Pancreas (tissue), 10 donors: ENCODE measurements around the gene FIBCD1. TPM values are rescaled to one million over a fixed set of nuclear protein-coding genes. Genes with fewer than 3 reads are reported as not detected.

Experiments
- ATAC-seq, 4 donors: fragments of 200-7000 bp; cut with Tn5 transposase; one replicate each; pipeline versions ENCODE4 v1.8.0 to v1.9.1; 2020; ENCODE audit warnings: mild to moderate bottlenecking in 4 of 4, moderate library complexity in 4 of 4
- DNase-seq, 6 donors: peaks; one replicate each; pipeline ENCODE4 v3.0.0-alpha.2; 2020
- FAIRE-seq: peaks from 2 replicates; lab custom pipeline; 2012; peaks lifted over from hg19 to GRCh38; lab: Jason Lieb, UNC
- H3K27ac ChIP-seq, 4 donors: fragments of 200-600 bp; sonication (generic); 1 replicate in 3 of 4; 2 replicates in 1 of 4; pipeline versions ENCODE4 v1.5.0 to v1.8.0; 2020
- H3K27me3 ChIP-seq, 4 donors: fragments of 200-600 bp; one replicate each; pipeline ENCODE4 v1.8.0; 2021
- H3K36me3 ChIP-seq, 3 donors: fragments of 200-600 bp; sonication (generic) in 1 of 3; one replicate each; pipeline versions ENCODE4 v1.5.0 to v1.8.0; 2020 to 2021
- H3K4me1 ChIP-seq, 3 donors: fragments of 200-600 bp; one replicate each; pipeline ENCODE4 v1.8.0; 2021
- H3K4me3 ChIP-seq, 4 donors: fragments of 200-600 bp; sonication (generic) in 2 of 4; one replicate each; pipeline versions ENCODE4 v1.5.0 to v1.8.0; 2020 to 2021
- H3K9me3 ChIP-seq, 4 donors: fragments of 200-600 bp; one replicate each; pipeline ENCODE4 v1.8.0; 2021
- WGBS, 2 donors: extraction: QIAGEN DNeasy Blood & Tissue Kit; methylation state at CpG; one replicate each; pipeline ENCODE4 v1.1.7; 2013; 5-methylcytosine and 5-hydroxymethylcytosine counted together
- intact Hi-C, 3 donors: fragments of 100-400 bp; cut with DNase I; formaldehyde crosslinking; loops; one replicate each; pipeline versions ENCODE4 v1.11.1 to v1.14.2; 2022
- polyA plus RNA-seq, 2 donors: library from polyadenylated mRNA; stranded (reverse); fragments of 200-250 nt; gene quantifications; one replicate each; pipeline ENCODE4 v1.2.3, GENCODE V29; 2013
- total RNA-seq, 6 donors: library from RNA; stranded (reverse); fragmentation: NEBNext Ultra II Directional in 4 of 6; extraction: Animal tissue kit (Norgen Biotek cat#: 25700) in 4 of 6; gene quantifications; one replicate each; pipeline versions ENCODE4 v1.2.1 to v1.2.4, GENCODE V29; 2021 to 2023
- TF ChIP-seq, protein P1 (sequence below), 4 donors: fragments of 200-600 bp; sonication (generic) in 3 of 4; IDR thresholded peaks; one replicate each; pipeline versions ENCODE4 v1.5.0 to v1.8.0; 2021; ENCODE audit warnings: antibody characterized with exemption in 4 of 4
- donor health status: healthy with polysubstance abuse.
- donor health status: DM: no; HTN: no; CAD: no; lungs with moderate emphysema.
- donor health status: DM: no; HTN: no; CAD: no.
- donor health status: control.
- donor health status: control.
- donor health status: Bipolar disorder and iron deficiency.
- donor health status: DM: yes; HTN: yes; CAD: no.
- donor health status: DM: no; HTN: no; CAD: no.
- donor health status: DM: no; HTN: no; CAD: no.
- donor health status: DM: yes; HTN: yes; CAD: no.

Gene FIBCD1
- total and polyA plus RNA-seq, 8 donors: 0.47 TPM; not detected in 7

DNA sequence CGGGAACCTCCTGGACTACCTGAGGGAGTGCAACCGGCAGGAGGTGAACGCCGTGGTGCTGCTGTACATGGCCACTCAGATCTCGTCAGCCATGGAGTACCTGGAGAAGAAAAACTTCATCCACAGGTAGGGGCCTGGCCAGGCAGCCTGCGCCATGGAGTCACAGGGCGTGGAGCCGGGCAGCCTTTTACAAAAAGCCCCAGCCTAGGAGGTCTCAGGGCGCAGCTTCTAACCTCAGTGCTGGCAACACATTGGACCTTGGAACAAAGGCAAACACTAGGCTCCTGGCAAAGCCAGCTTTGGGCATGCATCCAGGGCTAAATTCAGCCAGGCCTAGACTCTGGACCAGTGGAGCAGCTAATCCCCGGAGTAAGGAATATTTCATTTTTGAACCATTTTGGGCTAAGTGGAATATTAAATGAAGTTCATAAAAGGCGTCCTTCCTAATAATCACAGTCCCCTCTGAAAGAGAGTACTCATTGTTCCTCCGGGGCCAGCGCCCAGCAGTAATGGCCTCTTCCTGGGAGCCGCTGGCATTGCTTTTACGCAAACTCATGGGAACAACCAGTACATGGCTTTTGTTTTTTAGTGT lies 66.0 kb downstream of the FIBCD1 start:
- FAIRE-seq (no peak), ATAC-seq (peak; percentile 92 to 97 (median 94)), DNase-seq (peak; percentile 78 to 91 (median 83))
- H3K27ac ChIP-seq: peak overlapping the region in 1 of 4 donors; percentile 35
- H3K4me3 ChIP-seq: no peak overlapping the region
- peaks cover 0 to 25% (median 11%) of the 10 kb centered on the region in 3 donors for H3K36me3 ChIP-seq
- peaks cover 8 to 16% (median 11%) of the 10 kb centered on the region in 3 donors for H3K4me1 ChIP-seq
- intact Hi-C loops: no loop called here
- TF ChIP-seq, protein P1, sequence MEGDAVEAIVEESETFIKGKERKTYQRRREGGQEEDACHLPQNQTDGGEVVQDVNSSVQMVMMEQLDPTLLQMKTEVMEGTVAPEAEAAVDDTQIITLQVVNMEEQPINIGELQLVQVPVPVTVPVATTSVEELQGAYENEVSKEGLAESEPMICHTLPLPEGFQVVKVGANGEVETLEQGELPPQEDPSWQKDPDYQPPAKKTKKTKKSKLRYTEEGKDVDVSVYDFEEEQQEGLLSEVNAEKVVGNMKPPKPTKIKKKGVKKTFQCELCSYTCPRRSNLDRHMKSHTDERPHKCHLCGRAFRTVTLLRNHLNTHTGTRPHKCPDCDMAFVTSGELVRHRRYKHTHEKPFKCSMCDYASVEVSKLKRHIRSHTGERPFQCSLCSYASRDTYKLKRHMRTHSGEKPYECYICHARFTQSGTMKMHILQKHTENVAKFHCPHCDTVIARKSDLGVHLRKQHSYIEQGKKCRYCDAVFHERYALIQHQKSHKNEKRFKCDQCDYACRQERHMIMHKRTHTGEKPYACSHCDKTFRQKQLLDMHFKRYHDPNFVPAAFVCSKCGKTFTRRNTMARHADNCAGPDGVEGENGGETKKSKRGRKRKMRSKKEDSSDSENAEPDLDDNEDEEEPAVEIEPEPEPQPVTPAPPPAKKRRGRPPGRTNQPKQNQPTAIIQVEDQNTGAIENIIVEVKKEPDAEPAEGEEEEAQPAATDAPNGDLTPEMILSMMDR (IDR thresholded peaks at IDR 0.05): no peak
- H3K27me3 ChIP-seq: no peaks in the 10 kb centered on the region
- WGBS, 2 donors: 50 to 53% methylated on average over 15 of the region's 15 CpGs
- no peaks in the 10 kb centered on the region for H3K9me3 ChIP-seq

DNA sequence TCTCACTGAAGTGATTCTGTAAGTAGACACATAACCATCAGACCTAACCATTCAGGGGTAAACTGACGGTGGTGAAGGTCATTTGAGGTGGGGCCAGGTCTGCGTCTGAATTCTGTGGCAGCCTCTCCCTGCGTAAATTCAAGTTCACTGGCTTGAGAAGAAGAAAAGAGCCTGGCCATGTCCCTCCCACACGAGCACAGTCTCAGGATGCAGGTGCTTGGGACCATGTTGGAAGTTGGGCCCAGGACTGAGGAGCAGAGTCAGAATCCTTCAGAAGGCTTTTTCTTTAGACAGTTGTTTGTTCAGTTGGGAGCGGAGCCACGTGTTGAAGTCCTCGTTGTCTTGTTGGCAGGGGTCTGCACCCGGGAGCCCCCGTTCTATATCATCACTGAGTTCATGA lies 66.5 kb downstream of the FIBCD1 start:
- TF ChIP-seq, protein P1 (IDR thresholded peaks at IDR 0.05): no peak
- 58 to 60% methylated on average over 9 of the region's 9 CpGs for WGBS, 2 donors
- no peak for DNase-seq
- no peak for FAIRE-seq
- Histone ChIP-seq H3K36me3 (peaks cover 0 to 25% (median 11%) of the 10 kb centered on the region in 3 donors), H3K4me1 (peaks cover 8 to 16% (median 11%) of the 10 kb centered on the region in 3 donors), H3K4me3 (no peak overlapping the region), H3K27ac (peak overlapping the region in 1 of 4 donors; percentile 35), H3K27me3 (no peaks in the 10 kb centered on the region), H3K9me3 (no peaks in the 10 kb centered on the region)
- intact Hi-C loops: no loop called here
- ATAC-seq: no peak

DNA sequence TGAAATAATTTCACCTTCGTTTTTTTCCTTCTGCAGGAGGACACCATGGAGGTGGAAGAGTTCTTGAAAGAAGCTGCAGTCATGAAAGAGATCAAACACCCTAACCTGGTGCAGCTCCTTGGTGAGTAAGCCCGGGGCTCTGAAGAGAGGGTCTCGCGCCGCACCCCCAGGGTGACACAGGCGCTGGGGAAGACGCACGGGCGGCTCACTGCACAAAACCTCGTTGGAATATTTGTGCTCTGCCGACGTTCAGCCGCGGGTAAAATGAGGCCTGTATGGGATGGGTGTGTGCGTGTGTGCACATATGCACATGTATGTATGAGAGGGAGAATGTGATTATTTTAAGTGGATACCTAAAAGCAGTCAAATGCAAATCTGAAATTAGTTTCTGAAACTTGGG lies 67.0 kb downstream of the FIBCD1 start:
- FAIRE-seq (no peak), DNase-seq (no peak), ATAC-seq (no peak)
- no peak overlapping the region for H3K4me3 ChIP-seq
- TF ChIP-seq, protein P1 (IDR thresholded peaks at IDR 0.05): no peak
- intact Hi-C loops: no loop called here
- H3K4me1 ChIP-seq: peaks cover 8 to 16% (median 11%) of the 10 kb centered on the region in 3 donors
- WGBS, 2 donors: 91 to 93% methylated on average over 15 of the region's 15 CpGs
- H3K27me3 ChIP-seq: no peaks in the 10 kb centered on the region
- H3K9me3 ChIP-seq: no peaks in the 10 kb centered on the region
- H3K27ac ChIP-seq: no peak overlapping the region
- H3K36me3 ChIP-seq: peaks cover 0 to 25% (median 11%) of the 10 kb centered on the region in 3 donors

DNA sequence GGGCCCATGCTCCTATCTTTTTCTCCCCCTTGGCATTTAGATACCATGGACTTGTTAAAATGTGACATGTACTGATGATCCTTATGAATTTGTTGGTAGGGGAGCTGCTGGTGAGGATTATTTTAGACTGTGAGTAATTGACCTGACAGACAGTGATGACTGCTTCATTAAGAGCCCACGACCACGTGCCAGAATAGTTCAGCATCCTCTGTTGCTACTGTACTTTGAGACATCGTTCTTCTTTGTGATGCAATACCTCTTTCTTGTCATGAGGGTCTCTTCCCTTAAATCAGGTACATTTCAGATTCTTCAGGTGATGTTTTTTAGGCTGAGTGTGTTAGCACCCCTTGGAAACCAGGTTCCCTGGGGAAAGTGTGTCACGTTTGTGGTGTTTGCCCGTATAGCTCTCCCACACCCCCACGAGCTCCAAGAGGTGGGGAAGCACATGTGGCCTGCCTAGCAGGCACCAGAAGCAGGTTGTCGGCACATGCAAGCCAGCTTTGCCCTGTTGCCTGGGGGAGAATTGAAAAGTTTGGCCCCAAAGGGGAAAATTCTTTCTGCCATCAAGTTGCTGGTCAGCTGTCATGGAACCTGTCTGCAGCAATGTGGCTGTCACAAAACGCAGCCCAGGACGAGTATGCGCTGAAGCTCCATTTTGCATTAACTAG lies 67.5 kb downstream of the FIBCD1 start:
- FAIRE-seq: no peak
- Histone ChIP-seq H3K27ac (no peak overlapping the region), H3K36me3 (peaks cover 0 to 25% (median 11%) of the 10 kb centered on the region in 3 donors), H3K27me3 (no peaks in the 10 kb centered on the region), H3K4me3 (no peak overlapping the region), H3K4me1 (peaks cover 8 to 16% (median 11%) of the 10 kb centered on the region in 3 donors), H3K9me3 (no peaks in the 10 kb centered on the region)
- TF ChIP-seq, protein P1 (IDR thresholded peaks at IDR 0.05): no peak
- intact Hi-C loops: no loop called here
- no peak for ATAC-seq
- peak in 1 of 6 donors; percentile 14 for DNase-seq
- WGBS, 2 donors: 88% methylated on average over 10 of the region's 10 CpGs
